Activated T-helper 2 cell treated with anti-CD3 and anti-CD28 coated beads, Interferon-gamma antibody, Interleukin-2, Interleukin-4, amounts not matched to agents 10 μg/mL and 5 μg/mL and 100 μg/mL, durations not matched to agents 14 hours and 24 hours and 36 hours (primary cell): ENCODE data around the gene WDR73. TPM values are rescaled to one million over a fixed set of nuclear protein-coding genes. Genes with fewer than 3 reads are reported as not detected.
A peak's percentile ranks its signal among the peaks of the same experiment; 100 is the strongest.
"Not testable (repeated sequence)": the region's sequence is repeated elsewhere in the genome, so short reads cannot be mapped to it uniquely, and the experiment has no call there.

ENCODE experiments used
- DNase-seq: peaks from one replicate; pipeline ENCODE4 v3.0.0; 2021; ENCODE audit warnings: low spot score
- H3K27ac Mint-ChIP-seq: one replicate; pipeline ENCODE4 v1.8.0; 2021; ENCODE audit warnings: mixed read lengths
- H3K27me3 Mint-ChIP-seq: one replicate; pipeline ENCODE4 v1.8.0; 2021; ENCODE audit warnings: low read depth, mixed read lengths
- H3K36me3 Mint-ChIP-seq: one replicate; pipeline ENCODE4 v1.8.0; 2021; ENCODE audit warnings: low read depth, mixed read lengths
- H3K4me1 Mint-ChIP-seq: one replicate; pipeline ENCODE4 v1.8.0; 2021; ENCODE audit warnings: low read depth, mixed read lengths
- H3K4me3 Mint-ChIP-seq: one replicate; pipeline ENCODE4 v1.8.0; 2021; ENCODE audit warnings: low read depth, mild to moderate bottlenecking, moderate library complexity, mixed read lengths
- H3K9me3 Mint-ChIP-seq: one replicate; pipeline ENCODE4 v1.8.0; 2021; ENCODE audit warnings: mixed read lengths
- intact Hi-C: fragments of 100-400 bp; cut with micrococcal nuclease; formaldehyde crosslinking; loops from one replicate; pipeline ENCODE4 v1.15.1; 2023
- total RNA-seq: library from RNA; stranded (reverse); gene quantifications from 2 replicates; pipeline ENCODE4 v1.2.3, GENCODE V29; 2022

Gene WDR73
- 20.5 and 21.3 TPM in 2 replicates for total RNA-seq

DNA sequence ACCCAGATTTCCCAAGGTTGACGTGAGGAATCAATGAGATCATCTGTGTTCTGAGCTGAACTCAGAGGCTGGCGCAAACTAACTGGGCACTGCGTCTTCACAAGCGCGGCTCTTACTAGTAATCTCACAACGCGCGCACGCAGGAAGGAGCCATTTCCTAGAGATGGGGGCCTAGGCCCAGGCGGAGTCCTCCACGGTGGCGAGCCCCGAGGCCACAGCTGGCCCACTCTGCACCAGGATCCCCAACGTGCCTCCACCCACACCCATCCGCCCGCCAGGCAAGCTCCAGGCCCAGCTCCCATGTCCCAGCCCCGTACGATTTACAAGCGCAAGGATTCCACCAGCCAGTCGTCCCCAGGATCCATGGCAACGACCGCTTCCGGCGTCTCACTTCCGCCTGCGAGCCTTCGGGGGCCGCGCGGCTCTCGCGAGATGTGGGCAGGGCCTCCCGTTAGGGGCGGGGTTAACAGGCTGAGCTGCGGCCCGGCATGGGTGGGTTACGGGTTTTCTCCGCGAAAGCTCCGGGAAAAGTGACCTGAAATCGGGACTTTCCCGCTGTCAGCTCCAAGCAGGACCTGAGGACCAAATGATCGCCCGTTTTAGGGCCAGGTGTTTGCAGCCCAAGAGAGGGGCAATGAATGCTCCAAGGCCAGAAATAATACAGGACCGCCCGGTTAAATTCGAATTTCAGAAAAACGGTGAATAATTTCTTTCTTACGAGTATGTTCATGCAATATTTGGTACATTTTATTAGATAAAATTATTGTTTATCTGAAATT lies at the start of gene WDR73:
Gene WDR73, minus strand, starts transcription at position 374 of the 779 bp plus-strand sequence. Its CDS starts 9 bp downstream, at position 365.
- peak within 1 kb of the TSS; percentile 87 for H3K27ac Mint-ChIP-seq
- peaks cover 31% of the 10 kb centered on the region for H3K4me1 Mint-ChIP-seq
- H3K27me3 Mint-ChIP-seq: no peaks in the 10 kb centered on the region
- no peaks in the 10 kb centered on the region for H3K9me3 Mint-ChIP-seq
- peak within 1 kb of the TSS; percentile 96 for H3K4me3 Mint-ChIP-seq
- peaks cover 16% of the 10 kb centered on the region for H3K36me3 Mint-ChIP-seq
- peak; percentile 95 for DNase-seq
- intact Hi-C loops: loop anchor here (1.0 to 2.0 kb wide), 7 partner anchors 23 to 274 kb away; no protein-coding TSS in a partner anchor

DNA sequence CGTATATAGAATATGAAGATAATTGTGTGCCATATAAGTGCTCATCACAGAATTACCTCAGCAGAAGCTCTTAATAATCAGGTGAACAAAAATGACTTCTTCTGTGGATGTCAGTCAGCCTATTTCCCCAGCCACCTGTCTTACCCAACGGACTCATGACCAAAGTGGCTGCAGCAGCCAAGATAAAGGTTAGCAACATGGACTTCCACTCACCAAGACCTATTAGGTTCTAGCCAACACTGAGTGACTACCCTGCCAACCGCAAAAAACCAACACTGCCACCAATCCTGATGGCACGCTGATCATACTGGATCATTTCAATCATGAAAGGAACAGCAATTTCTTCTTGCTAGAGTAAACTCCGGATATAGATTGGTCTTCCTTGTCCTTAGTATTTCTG lies 49.7 kb upstream of the WDR73 start:
- Mint-ChIP-seq H3K27ac (no peak overlapping the region), H3K4me1 (peaks cover 35% of the 10 kb centered on the region), H3K27me3 (no peaks in the 10 kb centered on the region), H3K4me3 (no peak overlapping the region), H3K36me3 (peaks cover 34% of the 10 kb centered on the region), H3K9me3 (no peaks in the 10 kb centered on the region)
- DNase-seq: no peak
- intact Hi-C loops: no loop called here

DNA sequence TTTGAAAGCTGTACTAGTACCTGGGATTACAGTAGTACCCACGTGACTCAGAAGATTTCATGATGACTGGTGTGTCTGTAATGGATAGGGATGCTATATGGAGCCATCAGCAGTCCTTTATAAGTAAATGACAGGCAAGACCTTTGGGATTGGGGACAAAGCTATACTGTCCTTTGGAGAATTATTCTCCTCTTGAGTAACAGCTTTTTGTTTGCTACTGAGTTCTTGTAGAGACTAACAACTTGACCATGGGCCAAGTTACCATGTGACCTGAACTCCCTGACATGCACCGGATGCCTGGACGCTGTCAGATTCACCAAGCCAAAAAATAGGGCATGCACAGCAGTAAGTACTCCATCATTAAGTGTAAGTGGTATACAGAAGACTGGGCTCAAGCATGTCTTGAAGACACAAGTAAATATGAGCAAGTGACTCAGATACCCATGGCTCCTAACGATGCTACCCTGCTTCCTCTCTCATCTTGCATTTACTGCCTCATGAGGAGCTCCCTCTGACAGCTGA lies 48.9 kb upstream of the WDR73 start:
- Mint-ChIP-seq H3K27me3 (no peaks in the 10 kb centered on the region), H3K9me3 (no peaks in the 10 kb centered on the region), H3K4me3 (no peak overlapping the region), H3K36me3 (peaks cover 28% of the 10 kb centered on the region), H3K4me1 (peaks cover 34% of the 10 kb centered on the region), H3K27ac (peak overlapping the region; percentile 19)
- intact Hi-C loops: no loop called here
- no peak for DNase-seq

DNA sequence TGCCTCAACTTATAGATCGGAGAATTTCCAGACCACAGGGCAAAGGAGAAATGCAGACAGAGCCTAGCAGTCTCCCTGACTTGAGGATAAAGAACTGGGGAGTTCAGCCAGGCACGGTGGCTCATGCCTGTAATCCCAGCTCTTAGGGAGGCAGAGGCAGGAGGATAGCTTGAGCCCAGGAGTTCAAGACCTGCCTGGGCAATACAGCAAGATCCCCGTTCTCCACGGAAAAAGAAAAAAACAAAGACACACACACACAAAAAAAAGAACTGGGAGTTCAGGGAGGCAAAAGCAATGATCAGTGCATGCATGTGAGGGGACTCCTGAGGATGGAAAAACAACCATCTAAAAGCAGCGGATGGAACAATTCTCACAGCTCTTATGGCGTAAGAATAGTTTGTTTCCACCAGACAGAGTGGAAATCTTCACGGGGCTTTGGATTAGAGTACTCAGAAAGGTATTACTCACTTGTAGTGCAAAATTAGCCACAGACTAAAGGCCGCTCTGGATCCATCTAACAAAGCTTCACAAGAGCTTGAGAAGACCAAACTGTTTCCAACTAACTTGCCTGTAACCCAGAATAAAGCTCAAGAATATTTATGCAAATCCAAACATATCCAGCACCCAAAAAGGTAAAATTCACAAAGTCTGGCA lies 45.6 kb upstream of the WDR73 start:
- DNase-seq: no peak
- intact Hi-C loops: no loop called here
- Mint-ChIP-seq H3K36me3 (peaks cover 14% of the 10 kb centered on the region), H3K27me3 (no peaks in the 10 kb centered on the region), H3K9me3 (no peaks in the 10 kb centered on the region), H3K4me1 (peaks cover 38% of the 10 kb centered on the region), H3K27ac (peak overlapping the region; percentile 4), H3K4me3 (no peak overlapping the region)

DNA sequence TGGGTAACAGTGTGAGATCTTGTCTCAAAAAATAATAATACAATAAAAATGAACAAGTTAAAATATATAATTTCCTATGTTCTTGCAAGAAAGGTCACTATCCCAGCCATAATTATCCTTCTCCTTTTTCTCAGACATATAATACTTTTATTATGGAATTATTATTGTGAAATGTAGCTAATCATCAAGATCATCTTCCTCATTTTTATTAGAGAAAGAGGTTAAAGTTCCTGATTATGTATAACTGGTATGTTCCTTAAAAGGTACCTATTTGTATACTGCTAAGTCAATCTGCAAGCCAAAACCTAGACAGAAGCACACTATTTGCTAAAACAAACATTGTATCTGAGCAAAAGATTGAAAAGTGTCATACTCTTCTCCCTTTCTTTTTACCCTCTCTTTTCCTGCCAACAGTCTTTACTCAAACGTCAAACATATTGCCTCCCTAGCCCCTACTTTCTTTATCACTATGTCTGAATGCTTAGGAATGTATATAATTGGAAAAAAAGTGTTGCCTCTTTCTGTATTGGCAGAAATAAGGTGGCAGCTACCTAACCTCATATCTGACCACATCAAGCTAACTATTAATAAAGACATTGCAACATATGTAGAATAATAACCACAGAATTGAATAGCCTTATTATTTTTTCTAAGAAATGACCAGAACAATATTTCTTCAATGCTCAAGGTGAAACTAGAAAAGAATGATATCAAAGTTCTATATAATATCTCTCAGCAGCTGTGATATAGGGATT lies 43.3 kb upstream of the WDR73 start:
- H3K27ac Mint-ChIP-seq: no peak overlapping the region

DNA sequence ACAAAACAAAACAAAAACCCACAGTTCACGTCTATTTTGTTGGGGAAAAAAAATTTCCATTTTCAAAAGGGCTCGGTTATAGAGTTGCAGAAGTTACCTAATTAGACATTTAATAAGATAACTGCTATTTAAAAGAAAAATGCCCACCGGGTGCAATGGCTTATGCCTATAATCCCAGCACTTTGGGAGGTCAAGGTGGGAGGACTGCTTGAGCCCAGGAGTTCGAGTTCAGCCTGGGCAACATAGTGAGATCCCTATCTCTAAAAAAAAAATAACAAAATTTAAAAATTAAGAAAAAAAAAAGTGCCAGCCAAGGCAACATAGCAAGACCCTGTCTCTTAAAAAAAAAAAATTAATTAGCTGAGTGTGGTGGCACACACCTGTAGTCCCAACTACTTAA lies 42.7 kb upstream of the WDR73 start:
- peaks cover 12% of the 10 kb centered on the region for H3K36me3 Mint-ChIP-seq
- no peak for DNase-seq
- no peak overlapping the region for H3K27ac Mint-ChIP-seq
- no peaks in the 10 kb centered on the region for H3K27me3 Mint-ChIP-seq
- H3K4me1 Mint-ChIP-seq: peaks cover 30% of the 10 kb centered on the region
- intact Hi-C loops: no loop called here
- H3K4me3 Mint-ChIP-seq: no peak overlapping the region
- H3K9me3 Mint-ChIP-seq: no peaks in the 10 kb centered on the region

More for the DNA sequence above, 43.3 kb upstream of the WDR73 start:
- Mint-ChIP-seq H3K4me1 (peaks cover 27% of the 10 kb centered on the region), H3K4me3 (no peak overlapping the region), H3K9me3 (no peaks in the 10 kb centered on the region), H3K36me3 (peaks cover 7% of the 10 kb centered on the region), H3K27me3 (no peaks in the 10 kb centered on the region)
- no peak for DNase-seq
- intact Hi-C loops: no loop called here

DNA sequence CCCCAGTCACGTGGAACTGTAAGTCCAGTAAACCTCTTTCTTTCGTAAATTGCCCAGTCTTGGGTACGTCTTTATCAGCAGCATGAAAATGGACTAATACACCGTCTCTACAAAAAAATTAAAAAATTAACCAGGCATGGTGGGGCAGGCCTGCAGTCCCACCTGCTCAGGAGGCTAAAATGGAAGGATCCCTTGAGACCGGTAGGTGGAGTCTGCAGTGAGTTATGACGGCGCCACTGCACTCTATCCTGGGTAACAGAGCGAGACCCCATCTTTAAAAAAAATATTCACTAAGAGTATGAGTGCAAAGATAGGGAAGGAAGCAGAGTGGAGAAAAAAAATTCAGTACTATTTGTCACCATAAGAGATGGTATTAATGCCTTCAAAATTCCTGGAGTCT lies 36.3 kb upstream of the WDR73 start:
- Mint-ChIP-seq H3K36me3 (peaks cover 56% of the 10 kb centered on the region), H3K27me3 (no peaks in the 10 kb centered on the region), H3K27ac (peak overlapping the region; percentile 30), H3K9me3 (no peaks in the 10 kb centered on the region), H3K4me1 (peaks cover 20% of the 10 kb centered on the region), H3K4me3 (no peak overlapping the region)
- DNase-seq: no peak
- intact Hi-C loops: no loop called here

DNA sequence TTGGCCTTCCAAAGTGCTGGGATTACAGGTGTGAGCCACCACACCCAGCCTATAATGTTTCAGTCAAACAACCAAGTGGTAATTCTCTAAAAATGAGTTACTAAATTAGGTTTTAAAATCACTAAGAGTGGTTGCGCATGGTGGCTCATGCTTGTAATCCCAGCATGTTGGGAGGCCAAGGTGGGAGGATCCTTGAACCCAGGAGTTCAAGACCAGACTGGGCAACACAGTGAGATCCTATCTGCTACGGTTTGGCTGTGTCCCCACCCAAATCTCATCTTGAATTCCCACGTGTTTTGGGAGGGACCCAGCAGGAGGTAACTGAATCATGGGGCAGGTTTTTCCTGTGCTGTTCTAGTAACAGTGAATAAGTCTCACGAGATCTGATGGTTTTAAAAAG lies 35.8 kb upstream of the WDR73 start:
- H3K4me3 Mint-ChIP-seq: no peak overlapping the region
- no peaks in the 10 kb centered on the region for H3K27me3 Mint-ChIP-seq
- intact Hi-C loops: no loop called here
- no peaks in the 10 kb centered on the region for H3K9me3 Mint-ChIP-seq
- H3K27ac Mint-ChIP-seq: no peak overlapping the region
- DNase-seq: no peak
- H3K36me3 Mint-ChIP-seq: peaks cover 61% of the 10 kb centered on the region
- H3K4me1 Mint-ChIP-seq: peaks cover 20% of the 10 kb centered on the region

DNA sequence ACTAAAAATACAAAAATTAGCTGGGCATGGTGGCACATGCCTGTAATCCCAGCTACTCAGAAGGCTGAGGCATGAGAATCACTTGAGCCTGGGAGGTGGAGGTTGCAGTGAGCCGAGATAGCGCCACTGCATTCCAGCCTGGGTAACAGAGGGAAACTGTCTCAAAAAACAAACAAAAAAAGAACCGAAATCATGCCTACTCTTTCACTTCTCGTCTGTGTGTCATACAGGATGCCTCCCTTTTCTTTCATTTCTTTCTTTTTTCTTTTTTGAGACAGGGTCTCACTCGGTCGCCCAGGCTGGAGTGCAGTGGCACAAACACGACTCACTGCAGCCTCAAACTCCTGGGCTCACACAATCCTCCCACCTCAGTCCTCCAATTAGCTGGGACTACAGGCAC lies 32.4 kb upstream of the WDR73 start:
- H3K36me3 Mint-ChIP-seq: peaks cover 75% of the 10 kb centered on the region
- H3K9me3 Mint-ChIP-seq, H3K27ac Mint-ChIP-seq, H3K27me3 Mint-ChIP-seq, DNase-seq, intact Hi-C loops, H3K4me3 Mint-ChIP-seq: not testable (repeated sequence)
- H3K4me1 Mint-ChIP-seq: peaks cover 30% of the 10 kb centered on the region

DNA sequence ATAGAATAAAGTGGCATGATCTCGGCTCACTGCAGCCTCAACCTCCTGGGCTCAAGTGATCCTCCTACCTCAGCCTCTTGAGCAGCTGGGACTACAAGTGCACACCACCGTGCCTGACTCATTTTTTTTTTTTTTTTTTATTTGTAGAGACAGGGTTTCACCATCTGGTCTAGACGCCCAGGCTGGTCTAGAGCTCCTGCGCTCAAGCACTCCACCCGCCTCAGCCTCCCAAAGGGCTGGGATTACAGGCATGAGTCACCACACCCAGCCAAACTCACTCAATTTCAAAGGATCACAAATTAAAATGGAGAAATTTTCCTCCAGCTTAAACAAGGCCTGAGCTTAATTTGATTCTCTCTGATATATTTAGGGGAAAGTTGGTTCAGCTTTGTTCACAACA lies 31.2 kb upstream of the WDR73 start:
- no peak for DNase-seq
- H3K36me3 Mint-ChIP-seq: peaks cover 70% of the 10 kb centered on the region
- no peak overlapping the region for H3K4me3 Mint-ChIP-seq
- H3K9me3 Mint-ChIP-seq: no peaks in the 10 kb centered on the region
- H3K4me1 Mint-ChIP-seq: peaks cover 24% of the 10 kb centered on the region
- H3K27ac Mint-ChIP-seq: no peak overlapping the region
- intact Hi-C loops: no loop called here
- H3K27me3 Mint-ChIP-seq: no peaks in the 10 kb centered on the region

DNA sequence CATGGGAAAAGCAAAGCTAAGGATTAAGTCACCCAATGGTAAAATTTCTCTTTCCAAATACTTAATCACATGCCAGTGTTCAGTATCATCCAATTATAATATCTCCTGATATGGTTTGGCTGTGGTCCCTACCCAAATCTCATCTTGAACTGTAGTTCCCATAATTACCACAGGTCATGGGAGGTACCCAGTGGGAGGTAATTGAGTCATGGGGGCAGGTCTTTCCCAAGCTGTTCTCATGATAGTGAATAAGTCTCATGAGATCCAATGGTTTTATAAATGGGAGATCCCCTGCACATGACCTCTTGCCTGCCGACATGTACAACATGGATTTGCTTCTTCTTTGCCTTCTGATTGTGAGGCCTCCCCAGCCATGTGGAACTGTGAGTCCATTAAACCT lies 30.0 kb upstream of the WDR73 start:
- peaks cover 74% of the 10 kb centered on the region for H3K36me3 Mint-ChIP-seq
- no peak for DNase-seq
- peaks cover 22% of the 10 kb centered on the region for H3K4me1 Mint-ChIP-seq
- no peaks in the 10 kb centered on the region for H3K27me3 Mint-ChIP-seq
- H3K4me3 Mint-ChIP-seq: no peak overlapping the region
- no peak overlapping the region for H3K27ac Mint-ChIP-seq
- no peaks in the 10 kb centered on the region for H3K9me3 Mint-ChIP-seq
- intact Hi-C loops: no loop called here

DNA sequence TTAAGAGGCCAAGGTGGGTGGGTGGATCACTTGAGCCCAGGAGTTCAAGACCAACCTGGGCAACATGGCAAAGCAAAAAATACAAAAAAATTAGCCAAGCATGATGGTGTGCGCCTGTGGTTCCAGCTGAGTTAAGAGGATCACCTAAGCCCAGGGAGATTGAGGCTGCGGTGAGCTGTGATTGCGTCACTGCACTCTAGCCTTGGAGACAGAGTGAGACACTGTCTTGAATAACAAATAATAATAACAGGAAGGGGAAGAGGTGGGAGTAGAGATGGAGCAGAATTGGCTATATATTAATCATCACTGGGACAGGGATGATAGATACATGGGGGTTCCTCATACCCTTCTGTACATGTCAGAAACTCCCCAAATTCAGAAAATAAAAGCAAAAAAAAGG lies 27.7 kb upstream of the WDR73 start:
- no peak overlapping the region for H3K4me3 Mint-ChIP-seq
- DNase-seq: no peak
- H3K4me1 Mint-ChIP-seq: peaks cover 17% of the 10 kb centered on the region
- intact Hi-C loops: no loop called here
- H3K9me3 Mint-ChIP-seq: no peaks in the 10 kb centered on the region
- H3K27ac Mint-ChIP-seq: peak overlapping the region; percentile 64
- peaks cover 62% of the 10 kb centered on the region for H3K36me3 Mint-ChIP-seq
- H3K27me3 Mint-ChIP-seq: no peaks in the 10 kb centered on the region
